Loucy (cell line): Measurements from ENCODE around the gene UBE2U.

Source experiments
- CTCF ChIP-seq: fragments of 200-600 bp; sonication (generic); conservative IDR thresholded peaks from 2 replicates; pipeline ENCODE4 v1.5.1; 2014; ENCODE audit warnings: mild to moderate bottlenecking, antibody characterized with exemption, low read length
- EZH2phosphoT487 ChIP-seq: fragments of 200-600 bp; IDR thresholded peaks from 2 replicates; pipeline ENCODE4 v1.6.1; 2018; ENCODE audit warnings: antibody characterized with exemption, mild to moderate bottlenecking, moderate library complexity, borderline replicate concordance

- TF ChIP-seq CTCF, result no peak
- no peak for TF ChIP-seq EZH2phosphoT487
Measured at GRCh38 chr1:64241069-64241468, 37.6 kb downstream of the UBE2U start.
